Activated CD4-positive, alpha-beta T cell treated with anti-CD3 and anti-CD28 coated beads, Interleukin-2, amount 50 U/mL, for 48 hours (primary cell): ENCODE measurements around the gene DOCK4.

Source experiments
- DNase-seq, 2 experiments: peaks; one replicate each; pipeline ENCODE4 v3.0.0-alpha.2; 2020

The DOCK4 gene

DNA sequence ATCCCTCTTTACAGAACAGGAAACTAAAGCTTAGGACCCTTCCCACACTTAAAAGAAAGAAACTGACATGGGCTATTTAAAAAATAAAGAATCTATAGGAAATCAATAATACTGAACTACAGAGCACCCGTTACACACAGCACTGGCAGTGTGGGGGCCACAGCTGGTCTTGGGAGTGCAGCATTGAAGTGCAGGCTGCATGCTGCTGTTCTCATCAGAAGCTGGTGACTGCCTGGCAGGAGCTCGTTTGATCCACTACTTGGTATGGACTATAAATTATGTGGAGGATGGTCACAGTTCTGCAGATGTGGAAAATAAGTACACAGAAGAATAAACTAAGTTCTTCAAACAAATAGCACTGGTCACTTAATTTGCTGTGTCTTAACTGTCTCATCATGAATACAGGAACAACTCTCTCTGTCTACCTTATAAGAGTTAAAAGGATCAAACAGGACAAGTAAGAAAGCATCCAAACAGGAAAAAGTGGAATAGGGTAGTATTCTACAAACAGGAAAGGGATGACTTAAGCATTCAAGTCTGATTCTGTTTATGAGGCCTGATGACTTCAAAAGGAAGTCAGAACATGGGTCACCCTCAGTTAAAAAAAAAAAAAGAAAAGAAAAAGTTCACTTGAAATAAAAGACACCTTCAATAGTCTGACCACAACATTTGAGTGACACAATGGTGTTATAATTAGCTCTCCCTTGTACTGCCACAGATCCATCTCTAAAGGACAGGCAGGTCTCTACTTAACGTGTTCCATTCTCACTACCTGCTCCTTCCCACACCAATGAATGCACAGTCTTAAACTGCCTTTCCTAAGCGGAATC lies 21.0 kb downstream of the DOCK4 start:
- DNase-seq: no peak

- DNase-seq: no peak
Measured at GRCh38 chr7:112184455-112184854, 21.7 kb downstream of the DOCK4 start.

- no peak for DNase-seq
Measured at GRCh38 chr7:112183266-112183665, 22.9 kb downstream of the DOCK4 start.

DNA sequence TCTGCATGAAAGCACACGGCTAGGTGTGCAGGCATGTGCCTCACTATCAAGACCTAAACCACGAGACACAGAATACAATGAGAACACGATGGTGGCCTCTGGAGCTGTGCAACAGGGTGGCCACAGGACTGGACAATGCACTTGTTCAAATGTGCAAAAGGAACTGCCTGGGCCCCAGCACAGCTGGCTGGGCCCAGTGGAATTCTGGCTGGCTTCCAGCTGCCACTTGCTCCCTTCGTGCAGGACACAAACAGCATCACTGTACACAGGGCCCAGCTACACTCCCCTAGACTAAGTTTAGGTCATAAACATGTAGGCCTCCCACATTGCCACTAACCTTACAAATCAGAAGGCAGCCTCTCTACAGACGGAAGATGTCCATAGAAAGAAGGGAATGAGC lies 23.4 kb downstream of the DOCK4 start:
- DNase-seq: no peak

GRCh38 chr7:112180223-112180622 lies 26.0 kb downstream of the DOCK4 start:
- no peak for DNase-seq

- DNase-seq: no peak
Measured at GRCh38 chr7:112176693-112177415, 29.3 kb downstream of the DOCK4 start.

- DNase-seq: no peak
Measured at GRCh38 chr7:112176241-112176640, 30.0 kb downstream of the DOCK4 start.

DNA sequence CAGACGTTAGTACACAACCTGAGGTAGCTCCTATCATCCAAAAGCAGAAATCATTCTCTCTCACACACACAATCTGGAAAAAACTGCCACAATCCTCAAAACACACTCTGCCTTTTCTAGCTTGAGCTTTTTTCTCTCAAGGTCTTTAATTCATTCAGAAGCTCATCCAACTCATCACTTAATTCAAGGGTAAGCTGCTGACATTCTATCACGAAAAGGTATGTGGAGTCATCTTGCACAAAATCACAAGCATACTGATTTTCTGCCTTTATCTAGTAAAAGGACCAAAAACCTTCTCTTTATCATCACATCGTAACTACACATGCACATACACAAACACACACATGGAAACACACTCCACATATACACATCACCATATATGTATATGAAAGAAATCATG lies 32.0 kb downstream of the DOCK4 start:
- no peak for DNase-seq

DNA sequence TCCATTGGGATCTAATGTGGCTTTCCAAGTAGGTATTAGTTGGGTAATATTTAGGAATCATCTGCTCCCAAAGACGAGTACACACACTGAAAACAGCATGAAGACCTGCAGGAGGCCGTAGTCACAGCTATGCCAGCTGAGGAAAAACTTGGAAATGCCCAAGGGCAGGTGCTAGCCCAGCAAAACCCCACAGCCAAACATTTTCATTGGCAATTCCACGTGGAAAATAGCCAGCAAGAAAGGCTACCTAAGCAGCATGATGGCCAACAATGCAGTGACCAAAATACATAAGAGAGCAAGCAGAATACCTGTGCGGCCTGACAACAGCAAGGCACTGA lies 32.7 kb downstream of the DOCK4 start:
- DNase-seq: no peak

DNA sequence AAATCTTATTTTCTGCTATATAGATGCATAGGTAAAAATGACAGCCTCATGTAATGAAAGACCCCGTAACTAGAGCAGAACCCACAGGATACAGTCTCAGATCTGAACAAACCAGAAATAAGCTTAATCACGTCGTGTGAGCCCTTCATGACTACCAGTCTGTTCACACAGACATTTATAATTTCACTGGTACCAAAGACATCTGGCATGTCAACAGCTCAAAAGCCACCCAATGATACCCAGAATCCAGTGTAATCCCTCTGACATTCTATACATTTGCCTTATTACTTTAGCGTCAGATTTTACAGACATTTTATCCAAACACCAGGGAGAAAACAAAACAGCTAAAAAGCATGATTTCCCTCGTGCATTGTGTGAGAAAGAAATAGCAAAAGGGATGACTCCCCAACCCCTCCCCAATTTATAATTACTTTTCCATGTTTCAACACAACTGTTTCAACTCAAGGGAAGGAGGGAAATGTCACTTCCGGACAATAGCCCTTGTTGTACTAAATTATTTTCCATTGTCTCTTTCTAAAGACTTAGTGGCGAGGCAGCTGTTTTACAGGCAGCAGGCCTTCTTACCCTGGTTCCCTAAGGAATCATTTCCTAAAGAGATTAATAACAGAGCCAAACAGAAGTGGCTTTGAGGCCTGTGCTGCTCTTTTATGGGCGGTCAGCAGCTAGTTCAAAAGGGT lies 33.2 kb downstream of the DOCK4 start:
- DNase-seq: no peak

GRCh38 chr7:112171673-112172072 lies 34.5 kb downstream of the DOCK4 start:
- no peak for DNase-seq

DNA sequence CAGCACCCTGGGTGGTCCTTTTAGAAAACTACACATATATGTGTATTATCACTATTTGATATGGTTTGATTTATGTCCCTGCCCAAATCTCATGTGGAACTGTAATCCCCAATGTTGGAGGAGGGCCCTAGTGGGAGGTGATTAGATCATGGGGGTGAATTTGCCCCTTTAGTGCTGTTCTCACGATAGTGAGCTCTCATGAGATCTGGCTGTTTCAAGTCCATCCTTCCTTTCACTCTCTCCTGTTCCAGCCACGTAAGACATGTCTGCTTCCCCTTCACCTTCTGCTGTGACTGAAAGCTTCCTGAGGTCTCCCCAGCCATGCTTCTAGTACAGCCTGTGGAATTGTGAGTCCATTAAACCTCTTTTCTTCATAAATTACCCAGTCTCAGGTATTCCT lies 37.3 kb downstream of the DOCK4 start:
- no peak for DNase-seq

GRCh38 chr7:112167147-112167546 lies 39.1 kb downstream of the DOCK4 start:
- DNase-seq: no peak

DNA sequence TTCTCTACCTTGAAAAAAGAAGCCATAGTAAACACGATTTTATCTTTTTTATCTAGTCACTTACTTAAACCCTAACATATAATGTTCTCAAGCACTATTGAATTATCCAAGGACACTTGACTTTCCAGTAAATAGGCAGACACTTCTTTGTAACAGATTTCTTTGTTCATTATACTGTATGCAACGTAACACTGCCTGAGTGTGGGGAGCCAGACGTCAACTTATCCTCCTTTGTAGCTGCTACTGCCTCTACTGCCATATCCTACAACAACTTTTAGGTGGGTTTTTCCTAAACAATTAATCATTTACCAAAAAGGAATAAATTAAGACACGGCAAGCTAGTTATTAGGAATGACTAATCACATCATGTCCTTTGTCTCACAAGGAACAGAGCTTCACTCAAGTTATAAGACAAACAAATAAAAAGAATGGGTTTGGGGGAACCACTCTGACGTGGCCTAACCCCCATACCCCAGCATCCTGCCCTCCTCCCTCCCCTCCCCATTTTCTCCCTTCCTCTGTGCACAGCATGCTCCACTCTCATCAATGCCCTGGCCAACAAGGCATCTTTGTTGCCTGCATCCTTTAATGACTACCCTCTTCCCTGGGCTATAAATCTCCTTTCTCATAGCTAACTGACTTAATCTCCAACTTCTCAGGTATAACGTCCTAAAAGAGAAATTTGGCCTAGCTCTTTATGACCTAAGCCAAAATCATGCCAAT lies 43.3 kb downstream of the DOCK4 start:
- DNase-seq: no peak

- no peak for DNase-seq
Measured at GRCh38 chr7:112162142-112162766, 43.9 kb downstream of the DOCK4 start.

DNA sequence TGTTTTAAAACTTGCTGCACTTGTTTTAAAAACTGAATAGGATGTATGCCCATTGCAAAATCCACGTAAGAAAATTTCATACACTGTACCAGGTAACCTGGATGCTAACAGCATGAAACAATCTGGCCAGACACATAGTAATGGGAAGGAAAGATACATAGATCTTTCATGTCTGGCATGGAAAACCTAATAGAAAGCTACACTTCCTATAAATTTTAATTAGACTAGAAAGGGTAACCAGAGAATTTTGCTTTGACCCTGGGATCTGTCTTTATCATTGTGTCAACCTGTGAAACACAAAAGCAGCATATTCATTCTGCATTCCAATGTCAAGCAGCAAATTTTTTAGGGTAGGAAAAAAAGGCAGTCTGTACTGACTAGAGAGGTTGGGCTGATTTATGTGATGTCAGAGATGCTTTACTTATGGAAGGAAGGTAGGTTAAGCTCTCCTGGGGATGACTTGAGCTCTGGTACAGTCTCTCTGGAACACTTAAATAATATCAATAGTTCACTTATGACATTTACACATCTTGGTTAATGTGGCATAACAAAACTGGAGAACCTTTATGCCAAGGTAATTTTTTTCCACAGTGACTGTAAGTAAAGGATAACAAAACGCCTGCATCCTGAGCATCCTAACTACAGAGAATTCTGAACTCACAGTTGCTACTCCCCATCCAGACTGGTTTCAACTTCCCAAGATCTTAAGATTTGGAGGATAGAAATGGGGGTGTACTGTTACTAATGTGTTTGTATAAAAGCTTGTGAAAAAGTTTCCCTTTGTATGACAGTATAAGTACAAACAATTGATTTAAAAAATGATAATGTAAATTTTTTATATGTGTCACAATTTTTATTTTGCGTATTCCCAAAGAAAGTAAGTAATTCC lies 44.7 kb downstream of the DOCK4 start:
- DNase-seq: no peak

GRCh38 chr7:112160771-112161150 lies 45.4 kb downstream of the DOCK4 start:
- no peak for DNase-seq

DNA sequence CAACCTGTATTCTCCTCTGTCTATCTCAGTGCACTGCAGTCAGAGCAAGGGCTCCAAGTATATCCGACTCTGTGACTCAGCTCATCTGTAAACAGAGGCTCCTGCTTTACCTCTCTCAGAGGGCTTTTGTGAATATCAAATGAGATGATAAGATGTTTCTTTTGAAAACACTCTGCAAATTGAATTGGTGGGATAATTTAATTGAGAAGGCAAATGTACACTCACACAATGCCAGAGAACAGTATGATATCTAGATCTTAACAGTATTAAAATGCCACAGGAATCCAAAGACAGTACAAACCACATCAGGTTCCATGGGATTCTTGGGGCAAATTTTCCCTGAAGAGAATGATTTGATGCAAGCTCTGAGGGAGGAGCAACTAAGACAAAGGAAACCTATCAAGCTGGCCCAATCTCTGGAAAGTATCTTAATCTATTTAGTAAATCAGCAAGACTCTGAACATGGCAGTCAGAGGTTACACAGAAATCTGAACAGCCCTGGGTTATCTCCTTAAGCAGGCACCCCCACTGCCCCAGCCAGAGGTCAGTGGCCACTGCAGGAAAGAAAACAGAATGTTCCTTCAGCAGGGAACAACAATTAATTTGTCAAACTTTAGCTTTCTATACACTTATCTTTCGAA lies 45.9 kb downstream of the DOCK4 start:
- no peak for DNase-seq

- no peak for DNase-seq
Measured at GRCh38 chr7:112159351-112159750, 46.8 kb downstream of the DOCK4 start.

DNA sequence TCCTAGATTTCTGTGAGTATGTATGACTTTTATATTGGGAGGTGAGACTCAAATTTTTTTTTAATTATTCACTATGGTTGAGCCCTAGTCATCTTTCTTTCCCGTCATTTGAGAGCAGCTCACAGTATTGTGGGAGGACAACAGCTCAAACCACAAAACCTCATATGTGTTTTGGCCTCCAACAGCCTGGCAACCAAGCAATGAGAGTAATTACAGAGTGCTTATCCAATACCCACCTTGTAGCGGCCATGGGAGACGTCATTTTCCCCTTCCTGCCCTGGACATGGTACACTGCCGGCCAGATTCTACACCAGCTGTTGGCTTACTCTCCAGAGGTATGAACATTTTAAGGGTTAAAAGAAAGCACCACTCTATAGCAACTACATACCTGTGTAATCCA lies 49.1 kb downstream of the DOCK4 start:
- no peak for DNase-seq

DNA sequence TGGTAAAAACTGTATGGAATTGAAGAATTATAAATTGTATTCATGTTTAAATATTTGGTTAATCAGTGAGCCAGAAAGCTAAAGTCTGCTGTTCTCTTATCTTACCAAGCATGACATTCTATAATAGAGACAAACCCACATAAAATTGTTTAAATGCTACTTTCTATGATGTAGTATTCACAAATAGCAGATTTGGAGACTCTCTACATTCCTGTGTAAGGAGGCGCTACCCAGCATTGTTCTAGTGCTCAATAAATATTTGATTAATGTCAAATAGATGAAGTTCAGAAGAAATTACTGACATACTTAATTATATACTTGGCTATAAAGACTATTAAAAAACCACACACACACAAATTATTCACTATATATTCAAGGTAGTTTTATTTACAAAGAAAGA lies 49.8 kb downstream of the DOCK4 start:
- DNase-seq: no peak
